Pancreas (tissue), 10 donors: ENCODE measurements around the gene MEGF6. TPM values are rescaled to one million over a fixed set of nuclear protein-coding genes. Genes with fewer than 3 reads are reported as not detected.

Experiments used
- ATAC-seq, 4 donors: fragments of 200-7000 bp; cut with Tn5 transposase; one replicate each; pipeline versions ENCODE4 v1.8.0 to v1.9.1; 2020; ENCODE audit warnings: mild to moderate bottlenecking in 4 of 4, moderate library complexity in 4 of 4
- DNase-seq, 6 donors: peaks; one replicate each; pipeline ENCODE4 v3.0.0-alpha.2; 2020
- FAIRE-seq: peaks from 2 replicates; lab custom pipeline; 2012; peaks lifted over from hg19 to GRCh38; lab: Jason Lieb, UNC
- H3K27ac ChIP-seq, 4 donors: fragments of 200-600 bp; sonication (generic); 1 replicate in 3 of 4; 2 replicates in 1 of 4; pipeline versions ENCODE4 v1.5.0 to v1.8.0; 2020
- H3K27me3 ChIP-seq, 4 donors: fragments of 200-600 bp; one replicate each; pipeline ENCODE4 v1.8.0; 2021
- H3K36me3 ChIP-seq, 3 donors: fragments of 200-600 bp; sonication (generic) in 1 of 3; one replicate each; pipeline versions ENCODE4 v1.5.0 to v1.8.0; 2020 to 2021
- H3K4me1 ChIP-seq, 3 donors: fragments of 200-600 bp; one replicate each; pipeline ENCODE4 v1.8.0; 2021
- H3K4me3 ChIP-seq, 4 donors: fragments of 200-600 bp; sonication (generic) in 2 of 4; one replicate each; pipeline versions ENCODE4 v1.5.0 to v1.8.0; 2020 to 2021
- H3K9me3 ChIP-seq, 4 donors: fragments of 200-600 bp; one replicate each; pipeline ENCODE4 v1.8.0; 2021
- WGBS, 2 donors: extraction: QIAGEN DNeasy Blood & Tissue Kit; methylation state at CpG; one replicate each; pipeline ENCODE4 v1.1.7; 2013; 5-methylcytosine and 5-hydroxymethylcytosine counted together
- intact Hi-C, 3 donors: fragments of 100-400 bp; cut with DNase I; formaldehyde crosslinking; loops; one replicate each; pipeline versions ENCODE4 v1.11.1 to v1.14.2; 2022
- polyA plus RNA-seq, 2 donors: library from polyadenylated mRNA; stranded (reverse); fragments of 200-250 nt; gene quantifications; one replicate each; pipeline ENCODE4 v1.2.3, GENCODE V29; 2013
- total RNA-seq, 6 donors: library from RNA; stranded (reverse); fragmentation: NEBNext Ultra II Directional in 4 of 6; extraction: Animal tissue kit (Norgen Biotek cat#: 25700) in 4 of 6; gene quantifications; one replicate each; pipeline versions ENCODE4 v1.2.1 to v1.2.4, GENCODE V29; 2021 to 2023
- TF ChIP-seq, protein P1 (sequence below), 4 donors: fragments of 200-600 bp; sonication (generic) in 3 of 4; IDR thresholded peaks; one replicate each; pipeline versions ENCODE4 v1.5.0 to v1.8.0; 2021; ENCODE audit warnings: antibody characterized with exemption in 4 of 4
- donor health status: healthy with polysubstance abuse.
- donor health status: DM: no; HTN: no; CAD: no; lungs with moderate emphysema.
- donor health status: DM: no; HTN: no; CAD: no.
- donor health status: control.
- donor health status: control.
- donor health status: Bipolar disorder and iron deficiency.
- donor health status: DM: yes; HTN: yes; CAD: no.
- donor health status: DM: no; HTN: no; CAD: no.
- donor health status: DM: no; HTN: no; CAD: no.
- donor health status: DM: yes; HTN: yes; CAD: no.

The MEGF6 gene
- total and polyA plus RNA-seq, 8 donors, result 2.6 to 20.0 (median 8.4) TPM

DNA sequence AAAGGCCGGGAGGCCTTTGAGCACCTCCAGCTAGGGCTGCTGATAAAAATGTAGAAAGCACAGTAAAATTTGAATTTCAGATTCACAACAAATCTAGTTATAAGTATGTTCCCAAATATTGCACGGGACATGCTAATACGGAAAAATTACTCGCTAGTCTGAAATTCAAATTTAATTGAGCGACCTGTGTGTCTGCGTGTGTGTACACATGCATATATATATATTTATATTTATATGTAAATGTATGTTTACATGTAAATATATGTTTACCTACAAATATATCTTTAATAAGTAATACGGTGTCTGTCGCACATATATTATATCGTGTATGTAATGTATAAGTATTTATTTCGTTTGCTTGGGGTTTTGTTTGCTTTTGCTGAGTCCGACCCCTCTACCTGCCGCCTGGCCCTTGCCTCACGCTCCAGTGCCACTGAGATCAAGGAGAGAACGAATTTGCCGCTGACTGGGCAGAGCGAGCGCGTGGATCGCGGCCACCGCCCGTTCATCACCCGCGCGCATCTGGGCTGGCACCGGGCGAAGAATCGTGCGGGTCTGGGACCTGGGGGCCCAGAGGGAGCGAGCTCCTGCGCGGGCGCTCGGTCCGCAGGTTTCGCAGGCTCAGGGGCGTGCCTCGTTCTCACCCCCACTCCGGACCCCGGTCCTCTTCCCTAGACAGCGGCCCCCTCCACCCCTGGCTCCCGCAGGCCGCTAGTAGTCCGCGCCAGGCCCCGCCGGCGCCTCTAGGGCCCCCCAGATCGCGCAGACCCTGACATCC lies 39.1 kb upstream of the MEGF6 start:
- TF ChIP-seq, protein P1, sequence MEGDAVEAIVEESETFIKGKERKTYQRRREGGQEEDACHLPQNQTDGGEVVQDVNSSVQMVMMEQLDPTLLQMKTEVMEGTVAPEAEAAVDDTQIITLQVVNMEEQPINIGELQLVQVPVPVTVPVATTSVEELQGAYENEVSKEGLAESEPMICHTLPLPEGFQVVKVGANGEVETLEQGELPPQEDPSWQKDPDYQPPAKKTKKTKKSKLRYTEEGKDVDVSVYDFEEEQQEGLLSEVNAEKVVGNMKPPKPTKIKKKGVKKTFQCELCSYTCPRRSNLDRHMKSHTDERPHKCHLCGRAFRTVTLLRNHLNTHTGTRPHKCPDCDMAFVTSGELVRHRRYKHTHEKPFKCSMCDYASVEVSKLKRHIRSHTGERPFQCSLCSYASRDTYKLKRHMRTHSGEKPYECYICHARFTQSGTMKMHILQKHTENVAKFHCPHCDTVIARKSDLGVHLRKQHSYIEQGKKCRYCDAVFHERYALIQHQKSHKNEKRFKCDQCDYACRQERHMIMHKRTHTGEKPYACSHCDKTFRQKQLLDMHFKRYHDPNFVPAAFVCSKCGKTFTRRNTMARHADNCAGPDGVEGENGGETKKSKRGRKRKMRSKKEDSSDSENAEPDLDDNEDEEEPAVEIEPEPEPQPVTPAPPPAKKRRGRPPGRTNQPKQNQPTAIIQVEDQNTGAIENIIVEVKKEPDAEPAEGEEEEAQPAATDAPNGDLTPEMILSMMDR (IDR thresholded peaks at IDR 0.05), result no peak
- Histone ChIP-seq H3K27me3 (peaks cover 8 to 23% (median 15%) of the 10 kb centered on the region in 4 donors), H3K9me3 (no peaks in the 10 kb centered on the region), H3K27ac (no peak overlapping the region), H3K4me3 (peak overlapping the region in 3 of 4 donors; percentile 91 to 98 (median 96)), H3K36me3 (no peaks in the 10 kb centered on the region), H3K4me1 (peaks cover 6 to 20% (median 6%) of the 10 kb centered on the region in 3 donors)
- peak in 1 of 6 donors; percentile 37 for DNase-seq
- intact Hi-C loops, result no loop called here
- 14% methylated on average over 35 to 50 of the region's 50 CpGs for WGBS, 2 donors
- no peak for ATAC-seq
- FAIRE-seq, result no peak

DNA sequence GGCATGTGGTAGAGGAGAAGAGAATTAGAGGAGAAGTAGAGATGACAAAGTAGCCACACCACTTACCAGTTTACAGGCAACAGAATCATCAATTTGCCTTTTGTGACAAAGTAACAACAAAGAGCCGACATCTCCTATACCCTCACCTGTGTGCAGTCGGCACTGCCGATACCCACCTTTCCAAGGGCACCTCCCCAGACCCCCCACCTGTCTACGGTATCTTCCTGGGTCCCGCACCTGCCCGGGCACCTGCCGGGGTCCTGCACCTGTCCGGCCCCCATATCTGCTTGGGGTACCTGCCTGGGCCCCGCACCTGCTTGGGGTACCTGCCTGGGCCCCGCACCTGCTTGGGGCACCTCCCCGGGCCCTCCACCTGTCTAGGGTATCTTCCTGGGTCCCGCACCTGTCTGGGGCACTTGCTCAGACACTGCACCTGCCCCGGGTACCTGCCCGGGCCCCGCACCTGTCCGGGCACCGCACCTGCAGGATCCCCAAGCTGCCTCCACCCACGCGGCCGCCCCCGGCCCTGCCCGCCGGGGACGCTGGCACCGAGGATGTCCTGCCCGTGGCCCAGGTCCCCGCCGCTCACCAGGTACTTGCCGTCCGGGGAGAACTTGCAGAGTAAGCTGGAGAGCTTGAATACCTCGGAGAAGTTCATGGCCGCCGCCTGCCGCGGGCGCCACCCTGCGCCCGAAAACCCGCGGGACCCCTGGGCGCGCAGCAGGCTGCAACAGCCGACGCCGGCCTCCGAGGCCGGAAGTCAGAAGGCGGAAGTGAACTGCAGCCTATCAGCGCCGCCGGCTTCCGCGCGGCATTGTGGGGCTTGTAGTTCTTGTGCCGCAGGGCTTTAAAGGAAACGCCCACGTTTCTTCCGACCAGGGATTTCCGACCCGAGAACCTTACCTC lies 38.3 kb upstream of the MEGF6 start, which contains the start of gene WRAP73:
TSS of gene WRAP73 (minus strand) at position 762 of the 906 bp plus-strand sequence. CDS start at position 658, 104 bp downstream.
- Histone ChIP-seq H3K36me3 (no peaks in the 10 kb centered on the region), H3K27me3 (peaks cover 8 to 23% (median 15%) of the 10 kb centered on the region in 4 donors), H3K4me1 (peaks cover 6 to 20% (median 6%) of the 10 kb centered on the region in 3 donors), H3K27ac (no peak within 1 kb of the TSS), H3K4me3 (peak within 1 kb of the TSS; percentile 91 to 98 (median 94)), H3K9me3 (no peaks in the 10 kb centered on the region)
- ATAC-seq (peak; percentile 97 to 98 (median 98)), FAIRE-seq (no peak), DNase-seq (peak; percentile 81 to 93 (median 87))
- 1% methylated on average over 60 of the region's 60 CpGs for WGBS, 2 donors
- intact Hi-C loops, result no loop called here
- TF ChIP-seq, protein P1 (IDR thresholded peaks at IDR 0.05), result no peak

DNA sequence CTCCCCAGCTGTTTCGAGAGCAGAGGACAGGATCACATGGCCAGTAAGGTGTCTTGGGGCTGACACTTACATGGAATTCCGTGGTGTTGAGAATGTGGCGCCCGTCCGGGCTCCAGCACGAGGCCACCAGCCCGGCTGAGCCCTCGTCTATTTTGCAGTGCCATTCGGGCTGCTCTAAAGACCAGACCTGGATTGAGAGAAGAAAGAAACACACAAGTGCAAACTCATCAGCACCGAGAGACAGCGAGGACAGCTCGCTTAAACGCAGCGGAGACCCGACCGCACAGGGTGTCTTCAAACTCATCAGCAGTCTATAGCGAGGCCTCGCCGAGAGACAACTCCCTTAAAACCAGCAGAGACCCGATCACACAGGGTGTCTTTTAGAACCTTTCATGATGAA lies 35.3 kb upstream of the MEGF6 start:
- DNase-seq, result no peak

DNA sequence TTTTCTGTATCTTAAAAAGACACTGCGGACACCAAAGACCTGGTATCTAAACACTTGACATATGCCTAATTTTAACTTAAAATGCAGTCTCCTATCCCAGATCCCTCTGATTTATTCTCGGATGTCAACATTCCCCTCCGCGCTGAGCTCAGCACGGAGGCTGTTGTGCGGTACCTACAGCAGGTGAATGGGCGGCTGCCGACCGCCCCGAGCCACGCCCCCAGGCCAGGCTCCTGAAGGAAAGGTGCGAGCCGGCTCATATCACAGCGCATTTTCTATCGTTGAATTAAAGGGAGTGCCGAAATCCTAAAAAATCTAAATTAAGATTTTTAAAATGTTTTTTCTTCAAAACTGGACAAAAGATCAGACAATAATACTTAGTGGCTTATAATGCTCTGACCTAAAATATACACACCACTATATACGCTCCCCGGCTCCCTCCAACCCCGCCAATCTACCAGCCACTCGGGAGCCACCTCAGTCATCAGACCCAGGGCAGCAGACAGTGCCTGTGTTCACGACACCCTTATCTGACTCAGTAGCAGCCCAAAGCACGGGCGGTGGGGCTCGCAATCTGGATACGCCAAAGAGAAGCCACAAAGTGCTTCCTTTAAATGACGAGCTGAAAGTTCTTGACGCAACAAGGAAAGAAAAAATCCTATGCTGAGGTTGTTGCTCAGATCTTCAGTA lies 34.5 kb upstream of the MEGF6 start:
- Histone ChIP-seq H3K4me1 (peaks cover 0 to 13% (median 6%) of the 10 kb centered on the region in 3 donors), H3K36me3 (no peaks in the 10 kb centered on the region), H3K27me3 (peaks cover 4 to 7% (median 5%) of the 10 kb centered on the region in 4 donors), H3K4me3 (no peak overlapping the region), H3K27ac (no peak overlapping the region), H3K9me3 (no peaks in the 10 kb centered on the region)
- no peak for DNase-seq
- WGBS, 2 donors, result 95% methylated on average over 27 of the region's 27 CpGs
- ATAC-seq, result no peak
- TF ChIP-seq, protein P1 (IDR thresholded peaks at IDR 0.05), result no peak
- intact Hi-C loops, result no loop called here
- FAIRE-seq, result no peak

More for the DNA sequence above, 35.3 kb upstream of the MEGF6 start:
- no peak overlapping the region for H3K4me3 ChIP-seq
- H3K9me3 ChIP-seq, result no peaks in the 10 kb centered on the region
- TF ChIP-seq, protein P1 (IDR thresholded peaks at IDR 0.05), result no peak
- no peak for FAIRE-seq
- 92 to 96% methylated on average over 20 of the region's 20 CpGs for WGBS, 2 donors
- intact Hi-C loops, result no loop called here
- peaks cover 8 to 14% (median 12%) of the 10 kb centered on the region in 4 donors for H3K27me3 ChIP-seq
- H3K36me3 ChIP-seq, result no peaks in the 10 kb centered on the region
- H3K27ac ChIP-seq, result no peak overlapping the region
- no peak for ATAC-seq
- H3K4me1 ChIP-seq, result peaks cover 3 to 17% (median 6%) of the 10 kb centered on the region in 3 donors
